H1 (cell line): ENCODE measurements around the gene CALD1. TPM values are rescaled to one million over a fixed set of nuclear protein-coding genes. Genes with fewer than 3 reads are reported as not detected.

Experiments used
- BCL11A ChIP-seq, 2 experiments: IDR thresholded peaks; one replicate each; pipeline ENCODE4 v1.6.1; 2011; ENCODE audit warnings: low read depth in 2 of 2, low read length in 2 of 2, mild to moderate bottlenecking in 2 of 2
- EGR1 ChIP-seq: IDR thresholded peaks from 2 replicates; pipeline ENCODE4 v1.6.1; 2011; ENCODE audit warnings: low read depth, low read length, borderline replicate concordance
- SIX5 ChIP-seq: IDR thresholded peaks from 2 replicates; pipeline ENCODE4 v1.6.1; 2011; ENCODE audit warnings: mild to moderate bottlenecking, low read depth, low read length
- SP1 ChIP-seq: IDR thresholded peaks from 2 replicates; pipeline ENCODE4 v1.6.1; 2011; ENCODE audit warnings: low read depth, low read length
- TBP ChIP-seq: IDR thresholded peaks from 2 replicates; pipeline ENCODE4 v1.6.1; 2011; ENCODE audit warnings: low read depth, low read length, improper control_type of control experiment
- polyA plus RNA-seq, 7 experiments: library from polyadenylated mRNA; depleted of rRNA in 3 of 7; stranded (reverse) in 5 of 7; unstranded in 2 of 7; fragments of >200 nt in 5 of 7; fragments of 200-250 nt in 2 of 7; gene quantifications; 1 replicate in 5 of 7; 2 replicates in 1 of 7; 4 replicates in 1 of 7; pipeline versions ENCODE4 v1.2.1 to v1.2.3, GENCODE V29; 2011 to 2013; ENCODE audit warnings: missing spikeins in 2 of 7, mixed read lengths in 2 of 7
- total RNA-seq: library from RNA; stranded (reverse); fragmentation: NEBNext Ultra II Directional; extraction: Animal tissue kit (Norgen Biotek cat#: 25700); gene quantifications from 2 replicates; pipeline ENCODE4 v1.2.1, GENCODE V29; 2021
- TF ChIP-seq, protein P1 (sequence below): fragments of 300-600 bp; sonication (generic); IDR thresholded peaks from 2 replicates; pipeline ENCODE4 v1.7.1; 2012; ENCODE audit warnings: low read length, moderate library complexity, mild to moderate bottlenecking, inconsistent platforms; ENCODE audit not compliant: insufficient replicate concordance

The CALD1 gene
- total and polyA plus RNA-seq, 2 of the 8 experiments (the other 6 are each of a cell fraction or from before 2014, with no cell fraction given): 34.3 to 177 TPM

- TF ChIP-seq, protein P1, sequence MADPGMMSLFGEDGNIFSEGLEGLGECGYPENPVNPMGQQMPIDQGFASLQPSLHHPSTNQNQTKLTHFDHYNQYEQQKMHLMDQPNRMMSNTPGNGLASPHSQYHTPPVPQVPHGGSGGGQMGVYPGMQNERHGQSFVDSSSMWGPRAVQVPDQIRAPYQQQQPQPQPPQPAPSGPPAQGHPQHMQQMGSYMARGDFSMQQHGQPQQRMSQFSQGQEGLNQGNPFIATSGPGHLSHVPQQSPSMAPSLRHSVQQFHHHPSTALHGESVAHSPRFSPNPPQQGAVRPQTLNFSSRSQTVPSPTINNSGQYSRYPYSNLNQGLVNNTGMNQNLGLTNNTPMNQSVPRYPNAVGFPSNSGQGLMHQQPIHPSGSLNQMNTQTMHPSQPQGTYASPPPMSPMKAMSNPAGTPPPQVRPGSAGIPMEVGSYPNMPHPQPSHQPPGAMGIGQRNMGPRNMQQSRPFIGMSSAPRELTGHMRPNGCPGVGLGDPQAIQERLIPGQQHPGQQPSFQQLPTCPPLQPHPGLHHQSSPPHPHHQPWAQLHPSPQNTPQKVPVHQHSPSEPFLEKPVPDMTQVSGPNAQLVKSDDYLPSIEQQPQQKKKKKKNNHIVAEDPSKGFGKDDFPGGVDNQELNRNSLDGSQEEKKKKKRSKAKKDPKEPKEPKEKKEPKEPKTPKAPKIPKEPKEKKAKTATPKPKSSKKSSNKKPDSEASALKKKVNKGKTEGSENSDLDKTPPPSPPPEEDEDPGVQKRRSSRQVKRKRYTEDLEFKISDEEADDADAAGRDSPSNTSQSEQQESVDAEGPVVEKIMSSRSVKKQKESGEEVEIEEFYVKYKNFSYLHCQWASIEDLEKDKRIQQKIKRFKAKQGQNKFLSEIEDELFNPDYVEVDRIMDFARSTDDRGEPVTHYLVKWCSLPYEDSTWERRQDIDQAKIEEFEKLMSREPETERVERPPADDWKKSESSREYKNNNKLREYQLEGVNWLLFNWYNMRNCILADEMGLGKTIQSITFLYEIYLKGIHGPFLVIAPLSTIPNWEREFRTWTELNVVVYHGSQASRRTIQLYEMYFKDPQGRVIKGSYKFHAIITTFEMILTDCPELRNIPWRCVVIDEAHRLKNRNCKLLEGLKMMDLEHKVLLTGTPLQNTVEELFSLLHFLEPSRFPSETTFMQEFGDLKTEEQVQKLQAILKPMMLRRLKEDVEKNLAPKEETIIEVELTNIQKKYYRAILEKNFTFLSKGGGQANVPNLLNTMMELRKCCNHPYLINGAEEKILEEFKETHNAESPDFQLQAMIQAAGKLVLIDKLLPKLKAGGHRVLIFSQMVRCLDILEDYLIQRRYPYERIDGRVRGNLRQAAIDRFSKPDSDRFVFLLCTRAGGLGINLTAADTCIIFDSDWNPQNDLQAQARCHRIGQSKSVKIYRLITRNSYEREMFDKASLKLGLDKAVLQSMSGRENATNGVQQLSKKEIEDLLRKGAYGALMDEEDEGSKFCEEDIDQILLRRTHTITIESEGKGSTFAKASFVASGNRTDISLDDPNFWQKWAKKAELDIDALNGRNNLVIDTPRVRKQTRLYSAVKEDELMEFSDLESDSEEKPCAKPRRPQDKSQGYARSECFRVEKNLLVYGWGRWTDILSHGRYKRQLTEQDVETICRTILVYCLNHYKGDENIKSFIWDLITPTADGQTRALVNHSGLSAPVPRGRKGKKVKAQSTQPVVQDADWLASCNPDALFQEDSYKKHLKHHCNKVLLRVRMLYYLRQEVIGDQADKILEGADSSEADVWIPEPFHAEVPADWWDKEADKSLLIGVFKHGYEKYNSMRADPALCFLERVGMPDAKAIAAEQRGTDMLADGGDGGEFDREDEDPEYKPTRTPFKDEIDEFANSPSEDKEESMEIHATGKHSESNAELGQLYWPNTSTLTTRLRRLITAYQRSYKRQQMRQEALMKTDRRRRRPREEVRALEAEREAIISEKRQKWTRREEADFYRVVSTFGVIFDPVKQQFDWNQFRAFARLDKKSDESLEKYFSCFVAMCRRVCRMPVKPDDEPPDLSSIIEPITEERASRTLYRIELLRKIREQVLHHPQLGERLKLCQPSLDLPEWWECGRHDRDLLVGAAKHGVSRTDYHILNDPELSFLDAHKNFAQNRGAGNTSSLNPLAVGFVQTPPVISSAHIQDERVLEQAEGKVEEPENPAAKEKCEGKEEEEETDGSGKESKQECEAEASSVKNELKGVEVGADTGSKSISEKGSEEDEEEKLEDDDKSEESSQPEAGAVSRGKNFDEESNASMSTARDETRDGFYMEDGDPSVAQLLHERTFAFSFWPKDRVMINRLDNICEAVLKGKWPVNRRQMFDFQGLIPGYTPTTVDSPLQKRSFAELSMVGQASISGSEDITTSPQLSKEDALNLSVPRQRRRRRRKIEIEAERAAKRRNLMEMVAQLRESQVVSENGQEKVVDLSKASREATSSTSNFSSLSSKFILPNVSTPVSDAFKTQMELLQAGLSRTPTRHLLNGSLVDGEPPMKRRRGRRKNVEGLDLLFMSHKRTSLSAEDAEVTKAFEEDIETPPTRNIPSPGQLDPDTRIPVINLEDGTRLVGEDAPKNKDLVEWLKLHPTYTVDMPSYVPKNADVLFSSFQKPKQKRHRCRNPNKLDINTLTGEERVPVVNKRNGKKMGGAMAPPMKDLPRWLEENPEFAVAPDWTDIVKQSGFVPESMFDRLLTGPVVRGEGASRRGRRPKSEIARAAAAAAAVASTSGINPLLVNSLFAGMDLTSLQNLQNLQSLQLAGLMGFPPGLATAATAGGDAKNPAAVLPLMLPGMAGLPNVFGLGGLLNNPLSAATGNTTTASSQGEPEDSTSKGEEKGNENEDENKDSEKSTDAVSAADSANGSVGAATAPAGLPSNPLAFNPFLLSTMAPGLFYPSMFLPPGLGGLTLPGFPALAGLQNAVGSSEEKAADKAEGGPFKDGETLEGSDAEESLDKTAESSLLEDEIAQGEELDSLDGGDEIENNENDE: no peak
- TF ChIP-seq BCL11A (IDR thresholded peaks at IDR 0.05; ENCODE audit: low read depth in 2 of 2, low read length in 2 of 2): no peak
- no peak for TF ChIP-seq TBP
- no peak for TF ChIP-seq EGR1
- TF ChIP-seq SIX5: no peak
- TF ChIP-seq SP1: no peak
Measured at GRCh38 chr7:134740376-134740775, 39.1 kb upstream of the CALD1 start (continued).
